Limb (tissue), 2 donors: Measurements from ENCODE around the gene WFIKKN1.

Experiments
- DNase-seq, 2 donors: peaks; one replicate each; pipeline ENCODE4 v3.0.0-alpha.2; 2016; ENCODE audit errors: extremely low spot score in 2 of 2

WFIKKN1 gene

GRCh38 chr16:622920-623280, 7.9 kb upstream of the WFIKKN1 start:
- no peak for DNase-seq

GRCh38 chr16:624526-625070, 6.2 kb upstream of the WFIKKN1 start:
- no peak for DNase-seq

GRCh38 chr16:625117-625976, 5.4 kb upstream of the WFIKKN1 start:
- DNase-seq: no peak

- no peak for DNase-seq
Observed at GRCh38 chr16:625977-626765, 4.6 kb upstream of the WFIKKN1 start.

- DNase-seq: no peak
Observed at GRCh38 chr16:626787-627453, 3.9 kb upstream of the WFIKKN1 start.

GRCh38 chr16:627454-628239, 3.1 kb upstream of the WFIKKN1 start:
- peak in 1 of 2 donors; percentile 41 for DNase-seq

- peak in 1 of 2 donors; percentile 34 for DNase-seq
Observed at GRCh38 chr16:628321-629061, 2.3 kb upstream of the WFIKKN1 start.

- DNase-seq: peak in 1 of 2 donors; percentile 64
Observed at GRCh38 chr16:629185-629832, 1.5 kb upstream of the WFIKKN1 start.

- peak in 1 of 2 donors; percentile 37 for DNase-seq
Observed at GRCh38 chr16:629833-630248, 944 bp upstream of the WFIKKN1 start.

- peak in 1 of 2 donors; percentile 55 for DNase-seq
Observed at GRCh38 chr16:630249-630814, 453 bp upstream of the WFIKKN1 start.

GRCh38 chr16:631808-632358, 1.1 kb downstream of the WFIKKN1 start:
- DNase-seq: no peak

GRCh38 chr16:632486-633335, 1.9 kb downstream of the WFIKKN1 start:
- no peak for DNase-seq

- no peak for DNase-seq
Observed at GRCh38 chr16:633336-634050, 2.7 kb downstream of the WFIKKN1 start.

- DNase-seq: no peak
Observed at GRCh38 chr16:634051-634670, 3.4 kb downstream of the WFIKKN1 start.

GRCh38 chr16:634996-635395, 4.2 kb downstream of the WFIKKN1 start:
- no peak for DNase-seq

- DNase-seq: no peak
Observed at GRCh38 chr16:635573-636205, 4.9 kb downstream of the WFIKKN1 start.
